ENCODE data around the gene TMEM120A.
"Not testable (repeated sequence)": the region's sequence is repeated elsewhere in the genome, so short reads cannot be mapped to it uniquely, and the experiment has no call there.

The TMEM120A gene

DNA sequence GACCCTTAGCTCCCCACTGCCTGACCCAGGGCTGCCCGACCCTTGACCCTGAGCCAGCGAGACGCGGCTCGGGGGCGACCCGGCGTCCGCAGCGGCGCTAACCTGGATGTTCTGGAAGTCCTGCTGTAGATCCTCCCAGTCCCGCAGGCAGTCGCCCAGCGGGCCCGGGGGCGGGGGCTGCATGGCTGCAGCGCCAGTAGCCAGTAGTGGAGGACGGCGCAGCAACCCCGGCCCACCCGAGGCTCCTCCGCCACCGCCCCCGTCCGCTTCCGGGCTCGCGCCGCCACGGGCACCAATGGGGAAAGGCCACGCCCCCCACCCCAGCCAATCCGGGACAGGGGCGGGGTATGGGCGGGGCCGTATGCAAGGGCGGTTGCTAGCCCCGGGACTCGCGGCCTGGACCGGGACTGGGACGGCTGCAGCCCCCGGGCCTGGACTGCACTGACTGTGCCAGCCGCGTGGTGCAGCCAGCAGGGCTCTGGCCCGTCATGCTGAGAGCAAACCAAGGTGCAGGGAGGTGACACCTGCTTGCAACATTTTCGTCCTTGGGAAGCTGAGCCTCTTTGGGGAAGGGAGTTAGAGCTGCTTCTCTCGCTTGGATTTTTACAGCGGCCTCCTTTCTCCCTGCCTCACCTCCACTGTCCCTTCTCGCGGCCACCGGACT lies at the start of gene TMEM120A:
TMEM120A (minus strand) TSS at position 208 of the 664 bp plus-strand sequence; CDS start at position 183, 25 bp downstream.
- peak; percentile 96 for DNase-seq

- DNase-seq, result no peak
These were observed 45.7 kb upstream of the TMEM120A start for GRCh38 chr7:76040126-76040525.

DNA sequence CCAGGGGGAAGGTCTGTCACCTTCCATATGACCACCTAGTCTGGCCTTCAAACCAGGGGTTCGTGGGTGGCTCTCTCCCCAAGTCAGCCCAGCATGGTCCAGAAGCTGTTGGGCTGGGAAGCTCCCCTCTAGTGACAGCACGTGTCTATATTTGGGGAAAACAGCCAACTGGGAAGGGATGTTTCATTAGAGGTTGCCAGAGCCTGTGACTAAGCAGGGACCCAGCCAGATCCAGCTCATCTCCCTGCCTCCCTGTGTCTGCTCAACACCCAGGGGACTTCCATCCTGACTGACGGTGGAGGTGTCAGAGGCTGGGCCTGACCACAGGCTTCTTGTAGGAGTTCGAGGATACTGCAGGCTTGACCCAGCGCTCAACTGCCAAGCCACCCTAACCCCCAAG lies 42.9 kb upstream of the TMEM120A start:
- DNase-seq, result no peak

DNA sequence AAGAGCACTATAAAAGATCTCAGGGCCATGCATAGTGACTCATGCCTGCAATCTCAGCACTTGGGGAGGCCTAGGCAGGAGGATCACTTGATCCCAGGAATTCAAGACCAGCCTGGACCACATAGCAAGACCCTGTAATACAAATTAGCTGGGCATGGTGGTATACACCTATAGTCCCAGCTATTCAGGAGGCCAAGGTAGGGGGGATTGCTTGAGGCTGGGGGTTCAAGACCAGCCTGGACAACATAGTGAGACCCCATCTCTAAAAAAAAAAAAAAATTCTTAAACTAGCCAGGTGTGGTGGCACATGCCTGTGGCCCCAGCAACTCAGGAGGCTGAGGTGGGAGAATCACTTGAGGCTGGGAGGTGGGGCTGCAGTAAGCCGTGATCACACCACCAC lies 37.6 kb upstream of the TMEM120A start:
- DNase-seq, result no peak

- not testable (repeated sequence) for DNase-seq
These were observed 35.3 kb upstream of the TMEM120A start for GRCh38 chr7:76029682-76030081.

GRCh38 chr7:76023002-76023401 lies 28.6 kb upstream of the TMEM120A start:
- DNase-seq, result no peak

GRCh38 chr7:76022026-76022780 lies 27.8 kb upstream of the TMEM120A start:
- no peak for DNase-seq

DNA sequence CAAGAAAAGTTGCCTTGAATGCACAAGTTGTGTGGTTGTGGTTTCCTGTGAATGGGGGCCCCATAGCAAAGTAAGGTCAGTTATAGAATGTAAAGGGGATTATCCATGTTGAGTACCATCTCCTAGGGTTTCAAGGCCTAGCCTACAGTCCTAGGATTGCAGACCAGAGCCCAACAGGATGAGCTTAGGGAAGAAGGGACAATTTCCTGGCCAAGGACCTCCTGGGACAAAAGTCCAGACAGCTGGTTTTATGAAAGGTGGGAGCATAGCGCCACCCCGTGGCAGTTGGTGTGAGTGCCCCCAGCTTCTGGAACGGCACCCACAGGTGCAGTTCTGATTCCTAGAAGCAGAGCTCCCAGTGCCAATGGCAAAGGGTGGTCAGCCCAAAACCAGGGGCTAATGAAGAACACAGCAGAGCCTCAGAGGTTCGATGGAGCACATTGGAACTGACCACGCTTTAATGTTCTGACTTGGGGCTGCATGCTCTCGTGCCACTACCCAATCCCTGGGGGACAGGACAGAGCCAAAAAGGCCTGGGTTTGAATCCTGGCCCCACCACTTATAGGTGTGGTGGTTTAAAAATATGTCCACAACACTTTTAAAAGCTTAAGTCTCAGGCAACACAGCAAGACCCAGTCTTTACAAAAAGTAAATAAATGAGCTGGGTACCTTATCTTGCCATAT lies 25.8 kb upstream of the TMEM120A start:
- DNase-seq, result peak; percentile 86

DNA sequence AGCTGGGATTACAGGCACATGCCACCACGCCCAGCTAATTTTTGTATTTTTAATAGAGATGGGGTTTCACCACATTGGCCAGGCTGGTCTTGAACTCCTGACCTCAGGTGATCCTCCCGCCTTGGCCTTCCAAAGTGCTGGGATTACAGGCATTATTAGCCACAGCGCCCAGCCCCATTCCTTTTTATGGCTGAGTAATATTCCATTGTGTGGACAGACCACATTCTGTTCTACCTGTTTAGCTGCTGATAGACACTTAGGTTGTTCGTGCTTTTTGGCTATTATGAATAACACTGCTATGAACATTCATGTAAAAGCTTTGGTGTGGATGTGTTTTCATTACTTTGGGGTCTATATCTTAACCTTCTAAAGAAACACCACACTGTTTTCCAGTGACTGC lies 24.1 kb upstream of the TMEM120A start:
- DNase-seq, result not testable (repeated sequence)

DNA sequence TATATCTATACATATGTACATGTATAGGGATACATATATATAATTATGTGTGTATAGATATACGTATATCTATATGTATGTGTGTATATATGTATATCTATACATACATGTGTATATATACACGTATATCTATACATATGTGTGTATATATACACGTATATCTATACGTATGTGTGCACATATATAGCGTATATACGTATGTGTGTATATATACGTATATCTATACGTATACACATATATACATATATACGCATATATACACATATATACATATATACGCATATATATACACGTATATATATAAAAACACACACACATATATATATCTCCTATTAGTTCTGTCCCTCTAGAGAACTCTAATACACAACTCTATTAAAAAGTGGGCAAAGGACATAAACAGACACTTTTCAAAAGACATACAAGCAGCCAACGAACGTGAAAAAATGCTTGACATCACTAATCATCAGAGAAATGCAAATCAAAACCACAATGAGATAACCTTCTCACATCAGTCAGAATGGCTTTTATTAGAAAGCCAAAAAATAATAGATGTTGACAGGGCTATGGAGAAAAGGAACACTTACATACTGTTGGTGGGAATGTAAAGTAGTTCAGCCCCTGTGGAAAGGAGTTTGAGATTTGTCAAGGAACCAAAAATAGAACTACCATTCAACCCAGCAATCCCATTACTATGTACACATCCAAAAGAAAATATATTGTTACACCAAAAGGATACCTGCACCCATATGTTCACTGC lies 22.0 kb upstream of the TMEM120A start:
- no peak for DNase-seq

DNA sequence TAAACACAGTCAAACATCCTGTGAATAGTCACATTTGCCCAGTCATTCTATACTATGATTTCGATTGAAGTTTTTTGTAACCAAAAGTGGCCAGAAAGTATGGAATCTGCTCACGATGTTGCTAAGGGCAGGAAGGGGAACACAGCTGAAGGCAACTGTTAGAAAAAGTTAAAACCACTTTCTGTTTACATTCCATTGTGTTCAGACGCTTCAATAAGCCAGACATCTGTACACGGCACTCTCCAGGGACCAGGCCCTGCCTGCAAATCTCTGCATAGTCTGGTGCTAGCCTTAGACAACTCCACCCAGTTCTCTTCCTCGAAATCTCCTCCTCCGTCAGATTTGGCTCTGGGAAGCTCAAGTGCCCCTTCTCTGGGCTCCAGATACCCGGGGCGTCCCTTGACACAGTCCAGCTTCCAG lies 17.1 kb upstream of the TMEM120A start:
- no peak for DNase-seq

- no peak for DNase-seq
These were observed 15.5 kb upstream of the TMEM120A start for GRCh38 chr7:76009672-76010600.

- no peak for DNase-seq
These were observed 13.8 kb upstream of the TMEM120A start for GRCh38 chr7:76008156-76008687.

DNA sequence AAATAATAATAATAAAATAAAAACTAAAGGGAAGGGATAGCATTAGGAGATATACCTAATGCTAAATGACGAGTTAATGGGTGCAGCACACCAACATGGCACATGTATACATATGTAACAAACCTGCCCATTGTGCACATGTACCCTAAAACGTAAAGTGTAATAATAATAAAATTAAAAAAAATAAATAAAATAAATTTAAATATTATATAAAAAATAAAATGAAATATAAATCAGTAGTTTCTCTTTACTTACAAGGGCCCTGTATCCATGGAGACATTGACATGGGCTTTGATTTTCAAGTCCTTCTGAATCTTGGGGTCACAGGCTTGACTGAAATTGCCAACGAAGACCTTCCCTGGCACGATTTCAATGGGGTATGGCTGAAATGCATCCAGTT lies 10.6 kb upstream of the TMEM120A start:
- not testable (repeated sequence) for DNase-seq

DNA sequence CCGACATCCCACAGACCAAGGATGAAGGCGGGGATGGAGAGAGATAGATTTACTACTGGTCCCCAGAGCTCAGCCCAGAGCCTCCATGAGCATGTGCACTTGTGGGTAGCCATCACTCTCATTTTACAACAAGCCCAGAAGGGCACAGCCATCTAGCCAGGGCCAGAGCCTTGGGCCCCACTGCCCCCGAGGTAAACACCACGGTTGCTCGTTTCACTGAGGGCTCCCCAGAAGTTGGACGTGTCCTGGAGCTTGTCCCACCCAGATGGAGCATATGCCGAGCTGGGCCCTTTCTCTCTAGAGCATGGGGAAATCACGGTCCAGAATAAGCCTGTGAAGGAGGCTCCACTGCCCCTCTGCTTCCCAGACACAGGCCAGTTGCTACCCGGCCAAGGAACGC lies 9.0 kb upstream of the TMEM120A start:
- DNase-seq, result no peak

GRCh38 chr7:76002822-76003221 lies 8.4 kb upstream of the TMEM120A start:
- no peak for DNase-seq

GRCh38 chr7:76002139-76002538 lies 7.7 kb upstream of the TMEM120A start:
- no peak for DNase-seq

DNA sequence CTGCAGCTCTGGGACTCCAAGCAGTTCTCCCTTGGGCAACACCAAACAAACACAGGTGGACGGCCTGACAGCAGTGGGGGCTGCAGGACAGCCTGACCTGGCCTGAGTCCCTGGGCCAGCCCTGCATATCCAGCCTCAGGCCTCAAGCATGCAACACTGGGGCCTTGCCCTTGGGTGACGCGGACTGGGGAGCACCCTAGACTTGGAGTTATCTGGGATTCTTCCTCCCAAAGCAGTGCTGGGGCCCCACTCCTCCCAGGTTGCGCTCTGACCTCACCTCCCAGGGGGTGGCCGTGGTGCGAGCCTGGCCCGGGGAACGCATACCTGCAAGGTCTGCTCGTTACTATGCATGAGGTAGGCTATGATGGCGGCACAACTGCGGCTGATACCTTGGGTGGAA lies 6.2 kb upstream of the TMEM120A start:
- no peak for DNase-seq

DNA sequence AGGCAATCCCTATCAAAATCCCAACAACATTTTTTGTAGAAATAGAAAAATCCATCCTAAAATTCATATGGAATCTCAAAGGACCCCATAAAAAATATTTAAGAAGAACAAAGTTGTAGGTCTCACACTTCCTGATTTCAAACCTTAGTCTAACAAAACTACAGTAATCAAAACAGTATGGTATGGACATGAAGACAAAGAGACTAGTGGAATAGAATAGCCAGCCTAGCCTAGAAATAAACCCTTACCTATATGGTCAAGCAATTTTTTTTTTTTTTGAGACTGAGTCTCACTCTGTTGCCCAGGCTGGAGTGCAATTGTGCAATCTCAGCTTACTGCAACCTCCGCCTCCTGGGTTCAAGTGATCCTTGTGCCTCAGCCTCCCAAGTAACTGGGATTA lies 3.6 kb upstream of the TMEM120A start:
- DNase-seq, result no peak

GRCh38 chr7:75996476-75996875 lies 2.1 kb upstream of the TMEM120A start:
- DNase-seq, result no peak

GRCh38 chr7:75995996-75996395 lies 1.6 kb upstream of the TMEM120A start:
- DNase-seq, result no peak

GRCh38 chr7:75995052-75995471 lies 667 bp upstream of the TMEM120A start:
- no peak for DNase-seq
